Pancreas (tissue), 10 donors: ENCODE measurements around the gene AZIN2. TPM values are rescaled to one million over a fixed set of nuclear protein-coding genes. Genes with fewer than 3 reads are reported as not detected.

ENCODE experiments used
- ATAC-seq, 4 donors: fragments of 200-7000 bp; cut with Tn5 transposase; one replicate each; pipeline versions ENCODE4 v1.8.0 to v1.9.1; 2020; ENCODE audit warnings: mild to moderate bottlenecking in 4 of 4, moderate library complexity in 4 of 4
- DNase-seq, 6 donors: peaks; one replicate each; pipeline ENCODE4 v3.0.0-alpha.2; 2020
- FAIRE-seq: peaks from 2 replicates; lab custom pipeline; 2012; peaks lifted over from hg19 to GRCh38; lab: Jason Lieb, UNC
- H3K27ac ChIP-seq, 4 donors: fragments of 200-600 bp; sonication (generic); 1 replicate in 3 of 4; 2 replicates in 1 of 4; pipeline versions ENCODE4 v1.5.0 to v1.8.0; 2020
- H3K27me3 ChIP-seq, 4 donors: fragments of 200-600 bp; one replicate each; pipeline ENCODE4 v1.8.0; 2021
- H3K36me3 ChIP-seq, 3 donors: fragments of 200-600 bp; sonication (generic) in 1 of 3; one replicate each; pipeline versions ENCODE4 v1.5.0 to v1.8.0; 2020 to 2021
- H3K4me1 ChIP-seq, 3 donors: fragments of 200-600 bp; one replicate each; pipeline ENCODE4 v1.8.0; 2021
- H3K4me3 ChIP-seq, 4 donors: fragments of 200-600 bp; sonication (generic) in 2 of 4; one replicate each; pipeline versions ENCODE4 v1.5.0 to v1.8.0; 2020 to 2021
- H3K9me3 ChIP-seq, 4 donors: fragments of 200-600 bp; one replicate each; pipeline ENCODE4 v1.8.0; 2021
- WGBS, 2 donors: extraction: QIAGEN DNeasy Blood & Tissue Kit; methylation state at CpG; one replicate each; pipeline ENCODE4 v1.1.7; 2013; 5-methylcytosine and 5-hydroxymethylcytosine counted together
- intact Hi-C, 3 donors: fragments of 100-400 bp; cut with DNase I; formaldehyde crosslinking; loops; one replicate each; pipeline versions ENCODE4 v1.11.1 to v1.14.2; 2022
- polyA plus RNA-seq, 2 donors: library from polyadenylated mRNA; stranded (reverse); fragments of 200-250 nt; gene quantifications; one replicate each; pipeline ENCODE4 v1.2.3, GENCODE V29; 2013
- total RNA-seq, 6 donors: library from RNA; stranded (reverse); fragmentation: NEBNext Ultra II Directional in 4 of 6; extraction: Animal tissue kit (Norgen Biotek cat#: 25700) in 4 of 6; gene quantifications; one replicate each; pipeline versions ENCODE4 v1.2.1 to v1.2.4, GENCODE V29; 2021 to 2023
- TF ChIP-seq, protein P1 (sequence below), 4 donors: fragments of 200-600 bp; sonication (generic) in 3 of 4; IDR thresholded peaks; one replicate each; pipeline versions ENCODE4 v1.5.0 to v1.8.0; 2021; ENCODE audit warnings: antibody characterized with exemption in 4 of 4
- donor health status: healthy with polysubstance abuse.
- donor health status: DM: no; HTN: no; CAD: no; lungs with moderate emphysema.
- donor health status: DM: no; HTN: no; CAD: no.
- donor health status: control.
- donor health status: control.
- donor health status: Bipolar disorder and iron deficiency.
- donor health status: DM: yes; HTN: yes; CAD: no.
- donor health status: DM: no; HTN: no; CAD: no.
- donor health status: DM: no; HTN: no; CAD: no.
- donor health status: DM: yes; HTN: yes; CAD: no.

The AZIN2 gene
- total and polyA plus RNA-seq, 8 donors: 1.2 to 5.0 (median 2.4) TPM

DNA sequence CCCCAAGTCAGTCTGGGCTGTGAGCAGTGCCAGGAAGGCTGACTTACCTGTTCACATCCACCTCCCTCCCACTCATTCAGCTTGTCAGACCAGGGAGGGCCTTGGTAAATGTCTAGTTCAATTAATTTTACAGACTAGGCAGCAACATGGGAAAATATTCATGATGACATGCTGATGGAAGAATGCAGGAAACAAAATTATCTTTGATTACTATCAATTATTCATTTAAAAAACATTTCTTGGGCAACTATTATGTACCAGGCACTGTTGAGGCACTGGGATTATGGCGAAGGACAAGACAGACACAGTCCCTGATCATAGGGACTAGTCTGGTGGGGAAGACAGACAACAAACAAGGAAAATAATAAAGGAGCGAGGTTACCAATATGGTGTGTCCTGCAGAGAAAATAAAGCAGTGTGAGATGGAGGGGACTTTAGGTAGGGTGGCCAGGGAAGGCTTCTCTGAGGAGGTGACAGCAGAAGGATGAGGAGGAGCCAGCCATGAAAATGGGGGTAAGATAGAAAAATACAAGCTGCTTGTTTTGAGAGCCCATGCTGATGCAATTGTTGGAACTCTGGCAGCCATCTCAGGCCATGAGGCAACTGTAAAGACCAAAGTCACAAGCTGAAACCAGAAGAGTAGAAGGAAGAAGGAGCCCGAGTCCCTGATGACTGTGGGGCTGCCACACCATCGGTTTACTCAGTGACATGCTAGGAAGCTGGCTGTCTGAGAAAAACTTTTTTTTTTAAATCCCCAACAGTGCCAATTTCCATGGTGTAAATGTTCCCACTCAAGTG, 86.9 kb downstream of the AZIN2 start:
- intact Hi-C loops: no loop called here
- Histone ChIP-seq H3K9me3 (no peaks in the 10 kb centered on the region), H3K27ac (no peak overlapping the region), H3K4me3 (no peak overlapping the region), H3K36me3 (no peaks in the 10 kb centered on the region), H3K4me1 (no peaks in the 10 kb centered on the region), H3K27me3 (no peaks in the 10 kb centered on the region)
- DNase-seq (no peak), FAIRE-seq (no peak), ATAC-seq (no peak)
- WGBS, 2 donors: 92 to 97% methylated on average over 4 of the region's 4 CpGs
- TF ChIP-seq, protein P1, sequence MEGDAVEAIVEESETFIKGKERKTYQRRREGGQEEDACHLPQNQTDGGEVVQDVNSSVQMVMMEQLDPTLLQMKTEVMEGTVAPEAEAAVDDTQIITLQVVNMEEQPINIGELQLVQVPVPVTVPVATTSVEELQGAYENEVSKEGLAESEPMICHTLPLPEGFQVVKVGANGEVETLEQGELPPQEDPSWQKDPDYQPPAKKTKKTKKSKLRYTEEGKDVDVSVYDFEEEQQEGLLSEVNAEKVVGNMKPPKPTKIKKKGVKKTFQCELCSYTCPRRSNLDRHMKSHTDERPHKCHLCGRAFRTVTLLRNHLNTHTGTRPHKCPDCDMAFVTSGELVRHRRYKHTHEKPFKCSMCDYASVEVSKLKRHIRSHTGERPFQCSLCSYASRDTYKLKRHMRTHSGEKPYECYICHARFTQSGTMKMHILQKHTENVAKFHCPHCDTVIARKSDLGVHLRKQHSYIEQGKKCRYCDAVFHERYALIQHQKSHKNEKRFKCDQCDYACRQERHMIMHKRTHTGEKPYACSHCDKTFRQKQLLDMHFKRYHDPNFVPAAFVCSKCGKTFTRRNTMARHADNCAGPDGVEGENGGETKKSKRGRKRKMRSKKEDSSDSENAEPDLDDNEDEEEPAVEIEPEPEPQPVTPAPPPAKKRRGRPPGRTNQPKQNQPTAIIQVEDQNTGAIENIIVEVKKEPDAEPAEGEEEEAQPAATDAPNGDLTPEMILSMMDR (IDR thresholded peaks at IDR 0.05): no peak

DNA sequence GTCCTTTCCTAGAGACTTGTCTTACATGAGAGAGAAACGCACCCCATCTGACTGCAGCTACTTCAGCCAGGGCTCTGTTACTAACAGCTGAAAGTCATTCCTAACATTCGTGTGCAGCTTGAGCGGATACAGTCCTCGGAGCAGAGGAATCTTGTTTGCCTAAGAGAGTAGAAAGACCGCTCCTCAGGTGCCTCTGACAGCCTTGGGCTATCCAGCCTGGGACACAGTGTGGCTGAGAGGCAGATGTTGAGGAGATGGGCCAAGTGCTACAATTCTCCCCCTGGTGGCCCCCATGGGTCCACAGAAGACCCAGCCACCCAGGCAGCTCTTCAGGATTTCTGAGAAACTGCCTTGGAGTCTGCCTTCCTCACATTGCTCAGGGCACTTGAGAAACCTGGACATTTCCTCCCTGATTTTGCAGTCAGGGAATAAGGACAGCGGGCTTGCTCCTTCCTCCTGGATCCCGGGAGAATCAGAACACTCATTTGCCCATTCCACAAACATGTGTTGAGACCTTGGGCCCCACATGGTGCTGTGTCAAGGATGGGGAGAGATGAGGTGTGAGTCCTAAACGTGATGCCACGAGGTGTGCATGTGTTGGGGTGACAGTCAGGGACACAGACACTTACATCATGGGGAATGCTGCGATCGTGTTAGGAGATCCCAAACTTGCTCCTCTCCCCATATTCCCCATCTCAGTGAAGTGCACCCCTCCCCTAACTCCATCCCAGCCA, 87.8 kb downstream of the AZIN2 start:
- no peak for ATAC-seq
- TF ChIP-seq, protein P1 (IDR thresholded peaks at IDR 0.05): no peak
- no peaks in the 10 kb centered on the region for H3K9me3 ChIP-seq
- no peak overlapping the region for H3K27ac ChIP-seq
- FAIRE-seq: no peak
- H3K36me3 ChIP-seq: no peaks in the 10 kb centered on the region
- H3K4me1 ChIP-seq: no peaks in the 10 kb centered on the region
- no peaks in the 10 kb centered on the region for H3K27me3 ChIP-seq
- intact Hi-C loops: no loop called here
- no peak overlapping the region for H3K4me3 ChIP-seq
- 74 to 84% methylated on average over 11 of the region's 11 CpGs for WGBS, 2 donors
- no peak for DNase-seq

DNA sequence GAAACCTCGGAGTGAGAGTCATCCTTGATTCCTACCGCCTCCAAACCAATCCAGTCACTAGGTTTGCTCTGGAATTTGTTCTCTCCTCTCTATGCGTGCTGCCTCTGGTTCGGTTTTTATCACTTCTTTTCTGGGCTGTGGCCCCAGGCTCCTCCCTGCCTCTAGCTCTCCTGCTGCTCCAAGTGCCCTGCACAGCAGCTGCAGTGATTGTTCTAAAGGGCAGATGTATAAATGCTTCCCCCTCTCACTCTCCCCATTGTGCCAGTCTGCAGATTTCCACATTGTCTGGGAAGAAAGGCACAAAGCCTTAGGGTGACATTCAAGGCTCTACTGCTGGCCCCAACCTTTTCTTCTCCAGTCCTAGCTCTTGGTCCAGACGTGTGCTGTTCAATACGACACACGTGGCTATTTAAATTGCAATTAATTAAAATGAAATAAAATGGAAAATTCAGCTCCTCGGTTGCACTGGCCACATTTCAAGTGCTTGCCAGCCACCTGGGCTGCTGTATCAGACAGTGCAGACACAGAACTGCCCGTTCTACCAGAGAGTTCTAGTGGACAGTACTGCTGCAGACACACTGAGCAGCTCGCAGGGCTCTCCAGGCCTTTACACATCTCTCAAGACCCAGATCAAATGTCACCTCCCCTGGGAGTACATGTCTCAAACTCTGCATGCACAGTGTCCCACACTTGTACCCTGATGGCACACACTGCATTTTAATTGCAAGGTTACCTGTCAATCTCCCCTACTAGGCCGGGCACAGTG, 88.5 kb downstream of the AZIN2 start:
- H3K9me3 ChIP-seq: no peaks in the 10 kb centered on the region
- TF ChIP-seq, protein P1 (IDR thresholded peaks at IDR 0.05): no peak
- intact Hi-C loops: no loop called here
- H3K4me3 ChIP-seq: no peak overlapping the region
- 65 to 77% methylated on average over 11 of the region's 11 CpGs for WGBS, 2 donors
- H3K27me3 ChIP-seq: no peaks in the 10 kb centered on the region
- FAIRE-seq (no peak), ATAC-seq (no peak), DNase-seq (no peak)
- H3K27ac ChIP-seq: no peak overlapping the region
- H3K4me1 ChIP-seq: no peaks in the 10 kb centered on the region
- no peaks in the 10 kb centered on the region for H3K36me3 ChIP-seq

Other genes starting within 250 kb of the AZIN2 start
- gene FNDC5, start 210.2 kb upstream of the AZIN2 start, total RNA-seq: under 1 TPM; 0.28 to 0.89 (median 0.59) TPM
- 1 to 10 TPM; 1.8 to 3.1 TPM for gene FNDC5, start 210.2 kb upstream of the AZIN2 start, polyA plus RNA-seq
- under 1 TPM in 5 of 6 donors, not detected in 1; 0.16 to 0.49 (median 0.47) TPM for gene HPCA, start 194.7 kb upstream of the AZIN2 start, total RNA-seq
- 1 to 10 TPM; 1.1 to 5.2 TPM for gene HPCA, start 194.7 kb upstream of the AZIN2 start, polyA plus RNA-seq
- 10 to 100 TPM; 11.9 to 37.0 (median 16.4) TPM for gene TMEM54, start 179.8 kb upstream of the AZIN2 start, total RNA-seq
- gene TMEM54, start 179.8 kb upstream of the AZIN2 start, polyA plus RNA-seq: 10 to 100 TPM; 31.6 to 39.5 TPM
- 10 to 100 TPM in 2 of 6 donors, 1 to 10 TPM in 4; 5.4 to 16.3 (median 8.0) TPM for gene RNF19B, start 116.3 kb upstream of the AZIN2 start, total RNA-seq
- 1 to 10 TPM; 2.3 to 8.1 TPM for gene RNF19B, start 116.3 kb upstream of the AZIN2 start, polyA plus RNA-seq
- 10 to 100 TPM; 42.6 to 78.7 (median 61.4) TPM for gene AK2, start 44.3 kb upstream of the AZIN2 start, total RNA-seq
- gene AK2, start 44.3 kb upstream of the AZIN2 start, polyA plus RNA-seq: 10 to 100 TPM; 40.5 to 64.4 TPM
- gene TRIM62, start 100.9 kb downstream of the AZIN2 start, total RNA-seq: 1 to 10 TPM; 1.6 to 3.5 (median 2.6) TPM
- 1 to 10 TPM; 3.1 to 4.3 TPM for gene TRIM62, start 100.9 kb downstream of the AZIN2 start, polyA plus RNA-seq
- gene ZNF362, start 175.3 kb downstream of the AZIN2 start, total RNA-seq: 10 to 100 TPM; 11.8 to 19.7 (median 13.5) TPM
- 10 to 100 TPM; 13.3 to 14.9 TPM for gene ZNF362, start 175.3 kb downstream of the AZIN2 start, polyA plus RNA-seq
- gene A3GALT2, start 239.9 kb downstream of the AZIN2 start, total RNA-seq: not detected
- gene A3GALT2, start 239.9 kb downstream of the AZIN2 start, polyA plus RNA-seq: under 1 TPM in 1 of 2 donors, not detected in 1; 0.07 TPM